NCI-H2029 treated with DMSO at 0.1 percent for 48 hours (cell line): ENCODE data around the gene FZD1.

Experiments
- DNase-seq: peaks from one replicate; lab custom pipeline; 2025; lab: John Stamatoyannopoulos, UW

The FZD1 gene

GRCh38 chr7:91264924-91265681 lies 870 bp downstream of the FZD1 start:
- peak; percentile 45 for DNase-seq

GRCh38 chr7:91265693-91266066 lies 1.4 kb downstream of the FZD1 start:
- DNase-seq = no peak

GRCh38 chr7:91266067-91266688 lies 1.9 kb downstream of the FZD1 start:
- no peak for DNase-seq

- no peak for DNase-seq
Observed at GRCh38 chr7:91266689-91267090, 2.5 kb downstream of the FZD1 start.

- DNase-seq = no peak
Observed at GRCh38 chr7:91267171-91267955, 3.1 kb downstream of the FZD1 start.

GRCh38 chr7:91270372-91270771 lies 6.1 kb downstream of the FZD1 start:
- DNase-seq = no peak

- no peak for DNase-seq
Observed at GRCh38 chr7:91276909-91277308, 12.7 kb downstream of the FZD1 start.

- DNase-seq = no peak
Observed at GRCh38 chr7:91280185-91280584, 16.0 kb downstream of the FZD1 start.

- no peak for DNase-seq
Observed at GRCh38 chr7:91280604-91281003, 16.4 kb downstream of the FZD1 start.

- DNase-seq = no peak
Observed at GRCh38 chr7:91285696-91286355, 21.6 kb downstream of the FZD1 start.

- DNase-seq = peak; percentile 35
Observed at GRCh38 chr7:91286432-91286831, 22.2 kb downstream of the FZD1 start.

GRCh38 chr7:91287371-91288084 lies 23.3 kb downstream of the FZD1 start:
- no peak for DNase-seq

GRCh38 chr7:91288208-91288824 lies 24.1 kb downstream of the FZD1 start:
- no peak for DNase-seq

- no peak for DNase-seq
Observed at GRCh38 chr7:91289633-91290254, 25.5 kb downstream of the FZD1 start.

- no peak for DNase-seq
Observed at GRCh38 chr7:91291302-91291701, 27.1 kb downstream of the FZD1 start.

GRCh38 chr7:91291902-91292301 lies 27.7 kb downstream of the FZD1 start:
- no peak for DNase-seq

- DNase-seq = no peak
Observed at GRCh38 chr7:91292506-91292905, 28.3 kb downstream of the FZD1 start.

GRCh38 chr7:91293136-91293535 lies 28.9 kb downstream of the FZD1 start:
- DNase-seq = peak; percentile 90

GRCh38 chr7:91293840-91294239 lies 29.6 kb downstream of the FZD1 start:
- DNase-seq = no peak

- DNase-seq = no peak
Observed at GRCh38 chr7:91294639-91295220, 30.5 kb downstream of the FZD1 start.

GRCh38 chr7:91295576-91295975 lies 31.3 kb downstream of the FZD1 start:
- DNase-seq = no peak
